Measurements from ENCODE around the gene TRMT2B.

- TF ChIP-seq CTCF (conservative IDR thresholded peaks at IDR 0.05) (no peak), ZFX (IDR thresholded peaks at IDR 0.05) (no peak)
These were observed 760 bp downstream of the TRMT2B start for GRCh38 chrX:101051153-101051548.

All from C4-2B (cell line).